Activated CD4-positive, CD25-positive, alpha-beta regulatory T cell (primary cell): ENCODE results near the gene OVAAL.

Experiments
- DNase-seq, 4 experiments: peaks; one replicate each; lab custom pipeline; 2025; lab: John Stamatoyannopoulos, UW

The OVAAL gene

DNA sequence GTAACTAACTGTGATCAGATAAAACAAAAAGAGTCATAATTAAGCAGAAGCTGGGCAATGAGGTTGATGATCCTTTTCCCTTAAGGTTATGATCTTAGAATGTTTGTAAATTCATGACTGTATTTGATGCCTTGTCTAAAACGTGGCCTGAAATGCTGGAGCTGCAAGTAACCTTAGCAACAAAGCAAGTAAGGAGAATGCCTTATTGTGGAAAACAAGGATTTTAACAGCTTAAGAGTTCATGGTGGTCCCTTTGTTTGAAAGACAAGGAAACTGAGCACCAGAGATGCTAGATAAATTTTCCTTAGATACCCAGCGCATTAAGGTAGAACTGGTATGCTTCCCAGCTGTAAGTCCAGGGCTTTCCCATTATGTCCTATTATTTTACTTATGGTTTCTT lies 47.4 kb downstream of the OVAAL start:
- DNase-seq = no peak

DNA sequence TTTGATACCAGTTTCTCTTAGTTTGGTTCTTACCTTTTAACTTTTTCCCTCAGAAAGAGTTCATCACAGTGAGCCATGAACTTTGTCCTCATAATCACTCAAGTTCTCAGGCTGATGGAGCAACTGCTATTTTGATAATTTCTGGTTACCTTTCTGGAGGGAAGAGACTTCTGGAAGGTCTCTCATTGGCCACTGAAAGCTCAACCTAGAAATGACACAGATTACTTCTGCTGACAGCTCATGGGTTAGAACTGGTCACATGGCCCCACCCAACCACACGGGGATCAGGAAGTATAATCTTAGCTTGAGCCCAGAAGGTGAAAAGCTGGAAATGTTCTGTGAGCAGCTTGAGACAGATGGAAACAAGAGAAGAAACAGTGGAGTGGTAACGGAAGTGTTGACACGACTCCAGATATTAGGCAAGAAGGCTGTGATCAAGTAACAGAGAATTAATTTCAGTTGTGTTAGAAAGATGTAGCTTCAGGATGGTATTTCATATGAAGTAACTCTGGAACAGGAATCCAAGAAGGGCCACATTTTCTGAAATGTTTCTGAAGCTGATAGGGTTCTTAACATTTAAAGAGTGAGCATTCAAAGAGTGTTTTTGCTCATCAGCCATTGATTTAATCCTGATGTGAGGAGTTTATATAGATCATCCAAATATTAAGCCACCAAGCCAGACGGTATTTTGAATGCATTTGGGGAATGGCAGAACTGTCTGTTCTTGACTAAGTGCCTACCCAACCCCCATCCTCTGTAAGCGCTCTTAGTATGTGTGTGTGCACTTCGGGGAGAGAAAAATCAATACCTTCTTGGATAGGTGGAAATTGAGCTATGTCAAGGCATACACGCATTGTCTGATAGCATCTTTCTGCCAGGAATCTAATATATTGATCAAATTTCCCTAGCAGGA lies 51.1 kb downstream of the OVAAL start:
- no peak for DNase-seq

DNA sequence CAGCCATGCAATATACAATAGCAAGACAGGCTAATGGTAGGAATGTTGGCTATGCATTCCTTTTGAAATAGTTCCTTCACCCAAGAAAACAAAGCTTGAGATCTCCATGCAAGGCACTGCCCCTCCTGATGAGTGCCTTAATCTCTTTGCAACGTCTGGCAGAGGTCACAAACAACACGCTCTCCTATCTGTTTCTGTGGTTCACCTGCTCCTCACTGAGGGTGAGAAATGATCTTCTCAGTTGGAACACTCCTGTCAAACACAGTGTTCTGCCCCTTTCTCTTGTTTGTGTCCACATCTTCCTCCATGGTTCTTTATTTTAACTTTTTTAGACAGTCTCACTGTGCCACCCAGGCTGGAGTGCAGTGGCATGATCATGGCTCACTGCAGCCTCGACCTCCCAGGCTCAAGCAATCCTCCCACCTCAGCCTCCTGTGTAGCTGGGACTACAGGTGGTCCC lies 51.8 kb downstream of the OVAAL start:
- DNase-seq = no peak

DNA sequence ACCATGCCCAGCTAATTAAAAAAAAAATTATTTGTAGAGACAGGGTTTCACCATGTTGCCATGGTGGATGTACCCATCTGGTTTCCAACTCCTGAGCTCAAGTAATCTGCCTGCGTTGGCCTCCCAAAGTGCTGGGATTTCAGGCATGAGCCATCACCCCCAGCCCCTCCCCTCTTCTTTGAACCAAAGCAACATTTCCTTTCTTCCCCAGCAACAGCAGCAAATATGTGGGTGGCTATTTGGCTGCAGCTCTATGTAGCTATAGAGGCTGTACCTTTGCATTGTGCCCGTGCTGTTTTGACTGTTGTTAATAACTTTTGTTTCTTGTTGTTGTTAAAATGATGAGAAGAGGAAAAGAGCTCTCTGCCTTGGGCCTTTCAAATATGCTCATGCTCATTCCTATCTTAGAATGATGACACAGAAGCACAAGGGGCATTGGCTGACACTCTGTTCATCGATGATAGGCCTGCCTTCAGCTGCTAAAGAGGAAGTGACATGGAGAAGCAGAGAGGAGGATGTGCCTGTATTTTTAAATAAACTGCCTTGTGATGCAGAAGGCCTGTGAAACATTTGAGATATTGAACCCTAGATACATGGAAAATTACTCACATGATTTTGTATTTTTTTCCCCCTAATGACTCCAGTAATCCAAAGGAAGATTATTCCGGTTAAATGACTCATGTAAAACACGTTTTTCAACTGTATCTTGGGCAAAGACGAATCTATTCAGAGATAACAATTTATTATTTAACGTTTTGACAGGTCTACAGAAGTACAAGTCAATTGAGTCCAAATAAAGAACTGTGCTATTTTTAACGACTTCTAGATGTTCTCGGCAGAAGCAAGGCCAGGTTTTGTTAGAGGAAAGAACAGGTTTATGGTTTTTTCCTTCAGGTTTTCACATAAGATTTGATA lies 52.5 kb downstream of the OVAAL start:
- no peak for DNase-seq

DNA sequence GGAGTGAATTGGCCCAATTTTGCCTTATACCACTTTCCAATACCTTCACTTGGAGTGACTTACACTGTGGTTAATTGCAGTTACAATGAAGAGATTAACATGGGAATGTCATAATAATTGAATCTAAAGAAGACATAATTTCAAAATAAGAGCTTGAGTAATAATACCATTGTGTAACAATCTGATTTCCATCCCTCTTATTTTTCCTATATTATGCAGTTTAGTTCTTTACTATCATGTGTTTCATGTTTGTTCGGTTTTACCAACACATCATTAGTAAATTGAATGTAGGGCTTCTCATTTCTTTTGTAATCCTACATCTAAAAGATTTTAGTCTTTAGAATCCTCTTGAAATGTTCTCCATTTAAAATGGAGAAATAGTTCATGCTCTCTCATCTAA lies 53.9 kb downstream of the OVAAL start:
- no peak for DNase-seq

DNA sequence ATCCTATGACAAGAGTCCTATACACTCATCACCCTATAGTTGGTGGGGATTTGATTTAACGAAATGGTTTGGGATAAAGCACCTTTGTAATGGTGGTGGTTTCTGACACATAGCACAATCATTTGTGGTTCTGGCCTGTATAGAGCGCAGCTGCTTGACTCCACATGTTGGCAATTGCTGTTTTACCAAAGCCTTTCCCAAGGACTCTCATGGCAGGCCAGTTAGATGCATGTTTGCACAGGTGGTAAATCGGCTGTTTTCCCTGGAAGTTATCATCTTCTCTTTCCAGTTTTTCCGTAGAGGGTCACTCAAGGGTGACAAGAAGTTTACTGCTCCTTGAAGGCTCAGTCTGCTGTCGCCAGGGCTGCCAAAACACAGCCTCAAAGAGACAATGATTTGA lies 56.0 kb downstream of the OVAAL start:
- no peak for DNase-seq

DNA sequence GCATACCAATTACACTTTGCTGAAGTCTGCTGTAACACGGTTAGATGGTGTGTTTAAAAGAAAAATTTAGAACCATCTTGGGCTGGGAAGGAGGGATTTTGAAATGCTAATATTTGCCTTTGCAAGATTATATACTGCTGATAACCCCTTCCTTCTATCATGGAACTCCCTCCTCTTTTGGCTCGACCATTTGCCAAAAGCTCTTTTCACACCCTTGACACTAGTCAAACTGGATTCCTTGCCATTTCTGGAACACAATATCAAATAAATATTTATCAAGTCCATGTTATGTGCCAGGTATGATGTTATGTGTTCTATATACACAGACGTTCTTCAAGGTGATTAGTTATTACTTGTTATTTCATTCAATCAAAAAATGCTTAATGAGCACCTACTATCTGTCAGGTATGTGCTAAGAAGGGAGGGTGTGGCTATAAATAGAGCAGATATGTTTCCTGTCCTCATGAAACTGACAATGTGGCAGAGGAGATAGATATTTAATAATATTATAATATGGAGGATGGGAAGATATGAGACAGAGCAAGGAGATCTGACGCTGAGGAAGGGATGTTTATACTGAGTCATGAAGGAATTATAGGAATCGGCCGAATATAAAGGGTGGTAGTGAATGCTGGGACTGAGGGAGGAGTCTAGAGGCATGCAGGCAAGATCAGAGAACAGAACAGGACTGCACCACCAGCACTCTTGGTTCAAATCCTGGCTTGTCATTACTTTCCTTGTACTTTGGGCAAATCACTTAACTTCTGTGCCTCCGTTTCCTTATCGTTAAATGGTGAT lies 56.9 kb downstream of the OVAAL start:
- no peak for DNase-seq
